Measurements from ENCODE around the gene GUCA1A. TPM values are rescaled to one million over a fixed set of nuclear protein-coding genes. Genes with fewer than 3 reads are reported as not detected.

The GUCA1A gene
- total RNA-seq, 4 donors from 2014 or later: 0.83 TPM; not detected in 3

DNA sequence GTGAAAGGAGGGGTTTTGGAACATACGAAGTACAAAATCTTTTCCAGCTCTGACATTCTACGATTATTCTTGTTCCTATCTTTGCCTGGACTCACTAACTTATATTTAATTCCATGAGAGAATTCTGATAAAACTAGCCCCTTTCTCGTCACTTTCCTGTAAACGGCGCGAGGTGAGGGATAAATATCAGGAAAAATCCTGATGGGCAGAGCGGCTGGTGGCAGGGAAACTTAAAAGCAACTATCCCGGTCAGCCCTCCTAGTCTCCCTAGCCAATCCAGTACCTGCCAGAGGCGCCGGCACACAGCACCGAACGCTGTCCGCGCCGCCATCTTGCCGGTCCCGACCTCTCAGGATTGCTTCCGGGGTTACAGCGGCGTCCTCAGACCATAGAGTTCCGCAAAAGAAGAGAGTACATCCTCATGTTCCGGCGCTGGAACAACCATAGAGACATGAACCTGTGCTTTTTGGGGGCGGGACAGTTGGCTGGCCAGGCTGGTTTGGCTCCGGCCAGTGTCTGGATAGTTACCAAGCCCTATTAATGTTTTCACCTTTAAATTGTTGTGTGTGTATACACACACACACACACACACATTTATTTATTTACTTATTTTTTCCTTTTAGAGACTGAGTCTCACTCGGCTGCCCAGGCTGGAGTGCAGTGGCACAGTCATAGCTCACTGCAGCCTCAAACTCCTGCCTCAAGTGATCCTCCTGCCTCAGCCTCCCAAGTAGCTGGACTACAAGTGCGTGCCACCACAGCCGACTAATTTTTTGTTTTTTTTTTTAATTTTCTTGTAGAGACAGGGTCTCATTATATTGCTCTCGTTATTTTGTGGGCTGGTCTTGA, 44.6 kb downstream of the GUCA1A start, which contains the start of gene MRPS10:
MRPS10 (minus strand) TSS at position 343 of the 849 bp plus-strand sequence; CDS start at position 331, 12 bp downstream.
- Histone ChIP-seq H3K4me1 (peaks cover 0 to 5% of the 10 kb centered on the region in 2 donors), H3K9me3 (no peaks in the 10 kb centered on the region), H3K4me3 (peak within 1 kb of the TSS; percentile 58 to 73), H3K36me3 (no peaks in the 10 kb centered on the region), H3K27ac (peak within 1 kb of the TSS; percentile 72 to 79), H3K27me3 (no peaks in the 10 kb centered on the region)
- peak in 2 of 4 experiments; percentile 26 to 46 for TF ChIP-seq CTCF (IDR thresholded peaks at IDR 0.05)
- TF ChIP-seq POLR2A (IDR thresholded peaks at IDR 0.05): peak in 1 of 2 donors; percentile 72
- intact Hi-C loops (cut with DNase I; ENCODE audit: low total_unique reads): no loop called here
- peak; percentile 91 to 94 for DNase-seq

DNA sequence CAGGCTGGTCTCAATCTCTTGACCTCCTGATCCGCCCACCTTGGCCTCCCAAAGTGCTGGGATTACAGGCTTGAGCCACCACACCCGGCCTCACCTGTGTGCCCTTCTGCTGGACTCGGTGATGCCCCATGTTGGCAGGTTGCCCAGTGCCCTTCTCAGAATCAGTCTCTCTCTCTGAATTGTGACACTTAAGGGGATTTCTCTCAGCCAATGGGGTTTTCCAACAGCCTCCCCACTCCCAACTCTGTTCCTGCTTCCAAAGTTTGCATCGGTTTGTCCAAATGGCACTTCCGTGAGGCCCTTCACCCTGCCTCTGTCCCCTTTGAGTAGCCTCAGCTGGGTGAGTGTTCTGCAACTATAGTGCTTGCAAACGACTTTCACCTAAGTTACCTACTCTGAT, 47.6 kb downstream of the GUCA1A start:
- no peak for TF ChIP-seq POLR2A (IDR thresholded peaks at IDR 0.05)
- intact Hi-C loops (cut with DNase I; ENCODE audit: low total_unique reads): no loop called here
- H3K4me1 ChIP-seq: peaks cover 0 to 5% of the 10 kb centered on the region in 2 donors
- H3K4me3 ChIP-seq: no peak overlapping the region
- H3K27ac ChIP-seq: no peak overlapping the region
- no peaks in the 10 kb centered on the region for H3K27me3 ChIP-seq
- no peaks in the 10 kb centered on the region for H3K36me3 ChIP-seq
- DNase-seq: no peak
- H3K9me3 ChIP-seq: no peaks in the 10 kb centered on the region

DNA sequence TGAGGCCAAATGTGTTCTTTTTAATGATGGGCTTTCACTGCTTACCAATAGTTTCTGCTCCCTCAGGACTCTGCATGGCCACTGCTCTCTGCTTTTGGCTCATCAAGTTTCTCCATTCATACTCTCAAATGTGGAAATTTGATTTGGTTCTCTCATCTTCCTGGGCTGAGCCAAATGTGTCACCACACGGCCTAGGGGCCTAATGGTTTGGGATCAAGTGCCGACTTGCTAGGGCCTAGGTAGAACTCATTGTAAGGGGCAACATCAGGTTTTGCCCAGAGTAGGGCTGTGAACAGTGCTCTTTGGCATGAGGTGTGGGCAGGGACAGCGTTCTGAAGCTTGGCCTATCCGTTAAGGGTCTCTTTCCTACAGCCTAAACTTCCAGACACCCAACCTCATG, 48.4 kb downstream of the GUCA1A start:
- H3K36me3 ChIP-seq: no peaks in the 10 kb centered on the region
- H3K4me1 ChIP-seq: peaks cover 0 to 3% of the 10 kb centered on the region in 2 donors
- H3K9me3 ChIP-seq: no peaks in the 10 kb centered on the region
- no peak for TF ChIP-seq POLR2A (IDR thresholded peaks at IDR 0.05)
- no peak for TF ChIP-seq CTCF (IDR thresholded peaks at IDR 0.05)
- H3K27me3 ChIP-seq: no peaks in the 10 kb centered on the region
- H3K27ac ChIP-seq: no peak overlapping the region
- intact Hi-C loops (cut with DNase I; ENCODE audit: low total_unique reads): no loop called here
- DNase-seq: no peak
- H3K4me3 ChIP-seq: no peak overlapping the region

DNA sequence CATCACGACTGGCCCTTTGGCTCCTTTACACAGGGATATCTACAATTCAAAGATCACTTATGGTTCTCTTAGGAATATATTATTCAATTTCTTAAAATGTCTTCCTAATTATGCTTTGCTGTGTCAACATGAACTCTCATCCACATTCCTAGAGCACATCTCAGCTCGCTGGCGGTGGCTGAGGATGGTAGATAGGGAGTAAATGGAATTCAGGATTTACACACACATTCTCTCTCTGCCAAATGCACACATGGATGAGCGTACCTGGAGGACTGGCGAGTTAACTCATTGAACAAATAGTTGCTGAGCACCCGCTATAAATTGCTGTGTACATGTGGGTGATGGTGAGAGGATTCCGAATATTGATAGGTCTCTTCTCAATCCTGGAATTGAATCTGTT, 49.3 kb downstream of the GUCA1A start:
- no peak for DNase-seq
- H3K36me3 ChIP-seq: no peaks in the 10 kb centered on the region
- no peaks in the 10 kb centered on the region for H3K4me1 ChIP-seq
- H3K4me3 ChIP-seq: no peak overlapping the region
- H3K27me3 ChIP-seq: no peaks in the 10 kb centered on the region
- intact Hi-C loops (cut with DNase I; ENCODE audit: low total_unique reads): no loop called here
- TF ChIP-seq POLR2A (IDR thresholded peaks at IDR 0.05): no peak
- TF ChIP-seq CTCF (IDR thresholded peaks at IDR 0.05): no peak
- H3K27ac ChIP-seq: no peak overlapping the region
- no peaks in the 10 kb centered on the region for H3K9me3 ChIP-seq

- no peak for DNase-seq
- intact Hi-C loops (cut with DNase I; ENCODE audit: low total_unique reads): no loop called here
- no peak overlapping the region for H3K4me3 ChIP-seq
Measured at GRCh38 chr6:42224222-42225028, 51.3 kb downstream of the GUCA1A start.

More at GRCh38 chr6:42224222-42225028, 51.3 kb downstream of the GUCA1A start:
- Histone ChIP-seq H3K4me1 (no peaks in the 10 kb centered on the region), H3K27me3 (no peaks in the 10 kb centered on the region), H3K27ac (no peak overlapping the region), H3K9me3 (no peaks in the 10 kb centered on the region), H3K36me3 (no peaks in the 10 kb centered on the region)
- TF ChIP-seq POLR2A (IDR thresholded peaks at IDR 0.05) (no peak), CTCF (IDR thresholded peaks at IDR 0.05) (no peak)
